SK-N-SH (cell line): ENCODE data around the gene SLC17A3. TPM values are rescaled to one million over a fixed set of nuclear protein-coding genes. Genes with fewer than 3 reads are reported as not detected.

Experiments used
- CTCF ChIA-PET: fragments of 300-600, 350-600 bp; formaldehyde crosslinking; extraction: SDS; loops from one replicate; lab custom pipeline; 2021; lab: Yijun Ruan, JAX
- POLR2A ChIA-PET: fragments of 350-600 bp; sonication (Branson Sonifier 250); formaldehyde crosslinking; extraction: SDS; loops from one replicate; lab custom pipeline; 2020; ENCODE audit warnings: antibody characterized with exemption, inconsistent platforms; lab: Yijun Ruan, JAX
- DNase-seq: peaks from one replicate; pipeline ENCODE4 v3.0.0; 2012
- H2AFZ ChIP-seq: fragments of 200-600 bp; sonication (generic); 2 replicates; pipeline ENCODE4 v1.8.1; 2016; ENCODE audit warnings: antibody characterized with exemption, mild to moderate bottlenecking, low read depth
- H3F3A ChIP-seq: fragments of 200-600 bp; sonication (generic); replicated peaks from 2 replicates; pipeline ENCODE3; 2016; ENCODE audit warnings: antibody characterized with exemption, mild to moderate bottlenecking; ENCODE audit not compliant: insufficient read depth
- H3K27ac ChIP-seq, 2 experiments: fragments of 200-500 bp in 1 of 2; fragments of 200-600 bp in 1 of 2; sonication (Bioruptor generic) in 1 of 2; sonication (generic), shearing (Covaris generic) in 1 of 2; 2 replicates each; pipeline versions ENCODE4 v1.5.1 to v1.6.1; 2014 to 2016; ENCODE audit warnings: low read depth in 2 of 2, inconsistent platforms in 1 of 2, low read length in 1 of 2, mild to moderate bottlenecking in 1 of 2, mixed read lengths in 1 of 2
- H3K27me3 ChIP-seq: fragments of 200-600 bp; sonication (generic), shearing (Covaris generic); 2 replicates; pipeline ENCODE4 v1.6.1; 2016; ENCODE audit warnings: mixed run types; ENCODE audit not compliant: insufficient read depth
- H3K36me3 ChIP-seq, 2 experiments: fragments of 200-500 bp in 1 of 2; fragments of 200-600 bp in 1 of 2; sonication (Bioruptor generic) in 1 of 2; sonication (generic) in 1 of 2; replicated peaks in 1 of 2; 2 replicates each; pipeline versions ENCODE3 to v1.5.1; 2014 to 2016; ENCODE audit warnings: low read length in 1 of 2, mild to moderate bottlenecking in 1 of 2; ENCODE audit not compliant: insufficient read depth in 2 of 2, control insufficient read depth in 1 of 2
- H3K4me1 ChIP-seq, 2 experiments: fragments of 200-500 bp in 1 of 2; fragments of 200-600 bp in 1 of 2; sonication (Bioruptor generic) in 1 of 2; sonication (generic), shearing (Covaris generic) in 1 of 2; 2 replicates each; pipeline versions ENCODE4 v1.5.1 to v1.6.1; 2014 to 2016; ENCODE audit warnings: low read depth in 1 of 2, low read length in 1 of 2, mixed run types in 1 of 2; ENCODE audit not compliant: insufficient read depth in 2 of 2, control insufficient read depth in 1 of 2
- H3K4me2 ChIP-seq: fragments of 200-600 bp; sonication (generic), shearing (Covaris generic); 2 replicates; pipeline ENCODE4 v1.6.1; 2017; ENCODE audit warnings: mixed run types
- H3K4me3 ChIP-seq, 2 experiments: fragments of 200-500 bp in 1 of 2; fragments of 200-600 bp in 1 of 2; sonication (Bioruptor generic) in 1 of 2; sonication (generic), shearing (Covaris generic) in 1 of 2; 2 replicates each; pipeline versions ENCODE4 v1.5.1 to v1.8.1; 2014 to 2016; ENCODE audit warnings: low read depth in 2 of 2, inconsistent platforms in 1 of 2, low read length in 1 of 2, mild to moderate bottlenecking in 1 of 2, mixed read lengths in 1 of 2, moderate library complexity in 1 of 2
- H3K79me2 ChIP-seq: fragments of 200-600 bp; sonication (generic); 2 replicates; pipeline ENCODE4 v1.8.1; 2017; ENCODE audit warnings: mild to moderate bottlenecking; ENCODE audit not compliant: insufficient read depth
- H3K9ac ChIP-seq: fragments of 200-600 bp; sonication (generic); 2 replicates; pipeline ENCODE4 v1.6.1; 2017; ENCODE audit warnings: mixed run types
- H3K9me2 ChIP-seq: fragments of 200-600 bp; sonication (generic); 2 replicates; pipeline ENCODE4 v1.6.1; 2017; ENCODE audit warnings: mixed run types
- H3K9me3 ChIP-seq: fragments of 200-600 bp; sonication (generic); 2 replicates; pipeline ENCODE4 v1.6.1; 2017; ENCODE audit warnings: mixed run types, mild to moderate bottlenecking, moderate library complexity
- H4K20me1 ChIP-seq: fragments of 200-600 bp; sonication (generic); 2 replicates; pipeline ENCODE4 v1.6.1; 2017; ENCODE audit warnings: mild to moderate bottlenecking, mixed run types; ENCODE audit not compliant: insufficient read depth
- CHD2 ChIP-seq: fragments of 150-350 bp; IDR thresholded peaks from 2 replicates; pipeline ENCODE4 v1.6.1; 2018; ENCODE audit warnings: low read length; ENCODE audit not compliant: partially characterized antibody
- ELF1 ChIP-seq: IDR thresholded peaks from 2 replicates; pipeline ENCODE4 v1.4.0; 2012
- EP300 ChIP-seq, 2 experiments: IDR thresholded peaks; 2 replicates each; pipeline versions ENCODE4 v1.4.0 to v1.6.1; 2012; ENCODE audit warnings: borderline replicate concordance in 1 of 2, low read depth in 1 of 2, low read length in 1 of 2
- EZH2phosphoT487 ChIP-seq: fragments of 200-600 bp; sonication (generic); IDR thresholded peaks from 2 replicates; pipeline ENCODE4 v1.6.1; 2017; ENCODE audit warnings: low read depth, mixed run types, mild to moderate bottlenecking, antibody characterized with exemption, moderate library complexity, borderline replicate concordance
- FOXJ3 ChIP-seq: sonication (generic); formaldehyde crosslinking; IDR thresholded peaks from 2 replicates; pipeline ENCODE4 v1.5.1; 2020; ENCODE audit warnings: mild to moderate bottlenecking, missing genetic modification reagents
- FOXM1 ChIP-seq: IDR thresholded peaks from 2 replicates; pipeline ENCODE4 v1.4.0; 2012; ENCODE audit warnings: low read depth, mild to moderate bottlenecking
- MEF2A ChIP-seq: IDR thresholded peaks from 2 replicates; pipeline ENCODE4 v1.4.0; 2012; ENCODE audit warnings: low read depth, borderline replicate concordance
- MXI1 ChIP-seq: IDR thresholded peaks from 2 replicates; pipeline ENCODE4 v1.6.1; 2012; ENCODE audit warnings: mild to moderate bottlenecking, low read depth, low read length, improper control_type of control experiment
- NRF1 ChIP-seq: IDR thresholded peaks from 2 replicates; pipeline ENCODE4 v1.6.1; 2012; ENCODE audit warnings: low read depth, mild to moderate bottlenecking, low read length
- POLR2AphosphoS5 ChIP-seq: IDR thresholded peaks from 2 replicates; pipeline ENCODE4 v1.6.1; 2012; ENCODE audit warnings: low read depth, low read length
- REST ChIP-seq: IDR thresholded peaks from 2 replicates; pipeline ENCODE4 v1.6.1; 2012; ENCODE audit warnings: mild to moderate bottlenecking, low read depth, low read length, moderate library complexity
- RFX5 ChIP-seq: IDR thresholded peaks from 2 replicates; pipeline ENCODE4 v1.6.1; 2012; ENCODE audit warnings: mild to moderate bottlenecking, improper control_type of control experiment, low read length
- RXRA ChIP-seq: IDR thresholded peaks from 2 replicates; pipeline ENCODE4 v1.4.0; 2012; ENCODE audit warnings: low read depth, mild to moderate bottlenecking, borderline replicate concordance
- SMC3 ChIP-seq: IDR thresholded peaks from 2 replicates; pipeline ENCODE4 v1.6.1; 2012; ENCODE audit warnings: low read depth, low read length, improper control_type of control experiment
- ZBTB33 ChIP-seq: IDR thresholded peaks from 2 replicates; pipeline ENCODE4 v1.4.0; 2012; ENCODE audit warnings: low read depth, borderline replicate concordance
- WGBS: methylation state at CpG from one replicate; pipeline ENCODE4 v1.1.6; 2017; ENCODE audit warnings: low lambda C conversion rate; 5-methylcytosine and 5-hydroxymethylcytosine counted together
- polyA plus RNA-seq, 3 experiments: library from polyadenylated mRNA; depleted of rRNA; stranded (reverse); fragments of >200 nt; gene quantifications; 2 replicates each; pipeline ENCODE4 v1.2.3, GENCODE V29; 2012
- TF ChIP-seq, protein P1 (sequence below): fragments of 200-600 bp; sonication (generic); IDR thresholded peaks from 2 replicates; pipeline ENCODE4 v1.6.1; 2017; ENCODE audit warnings: antibody characterized with exemption, mild to moderate bottlenecking, moderate library complexity
- TF ChIP-seq, protein P2 (sequence below): IDR thresholded peaks from 2 replicates; pipeline ENCODE4 v1.4.0; 2012; ENCODE audit warnings: low read depth

SLC17A3 gene
- polyA plus RNA-seq, 1 of the 3 experiments (the other 2 are of a cell fraction), result not detected

- H3K9me2 ChIP-seq, result no peaks in the 10 kb centered on the region
- H3K4me3 ChIP-seq, result no peak overlapping the region
- H3K27me3 ChIP-seq, result no peaks in the 10 kb centered on the region
- no peaks in the 10 kb centered on the region for H3K79me2 ChIP-seq
- WGBS, result 35% methylated on average over 4 of the region's 4 CpGs
- no peak overlapping the region for H2AFZ ChIP-seq
- H3K4me1 ChIP-seq, result no peaks in the 10 kb centered on the region
- ChIA-PET CTCF (no interaction called here), POLR2A (no interaction called here)
- TF ChIP-seq SMC3, result no peak
- TF ChIP-seq FOXM1, result no peak
- no peak for TF ChIP-seq RFX5
- no peak for TF ChIP-seq NRF1
- TF ChIP-seq EP300 (IDR thresholded peaks at IDR 0.05; ENCODE audit: borderline replicate concordance in 1 of 2, low read depth in 1 of 2, low read length in 1 of 2), result no peak
- TF ChIP-seq MEF2A, result no peak
- TF ChIP-seq RXRA, result no peak
- TF ChIP-seq EZH2phosphoT487, result no peak
- no peak for TF ChIP-seq FOXJ3 (CRISPR knock-in tag)
- TF ChIP-seq, protein P1, sequence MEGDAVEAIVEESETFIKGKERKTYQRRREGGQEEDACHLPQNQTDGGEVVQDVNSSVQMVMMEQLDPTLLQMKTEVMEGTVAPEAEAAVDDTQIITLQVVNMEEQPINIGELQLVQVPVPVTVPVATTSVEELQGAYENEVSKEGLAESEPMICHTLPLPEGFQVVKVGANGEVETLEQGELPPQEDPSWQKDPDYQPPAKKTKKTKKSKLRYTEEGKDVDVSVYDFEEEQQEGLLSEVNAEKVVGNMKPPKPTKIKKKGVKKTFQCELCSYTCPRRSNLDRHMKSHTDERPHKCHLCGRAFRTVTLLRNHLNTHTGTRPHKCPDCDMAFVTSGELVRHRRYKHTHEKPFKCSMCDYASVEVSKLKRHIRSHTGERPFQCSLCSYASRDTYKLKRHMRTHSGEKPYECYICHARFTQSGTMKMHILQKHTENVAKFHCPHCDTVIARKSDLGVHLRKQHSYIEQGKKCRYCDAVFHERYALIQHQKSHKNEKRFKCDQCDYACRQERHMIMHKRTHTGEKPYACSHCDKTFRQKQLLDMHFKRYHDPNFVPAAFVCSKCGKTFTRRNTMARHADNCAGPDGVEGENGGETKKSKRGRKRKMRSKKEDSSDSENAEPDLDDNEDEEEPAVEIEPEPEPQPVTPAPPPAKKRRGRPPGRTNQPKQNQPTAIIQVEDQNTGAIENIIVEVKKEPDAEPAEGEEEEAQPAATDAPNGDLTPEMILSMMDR, result no peak
- no peak for TF ChIP-seq ZBTB33
- no peak for TF ChIP-seq REST
- no peak for TF ChIP-seq CHD2
- TF ChIP-seq MXI1, result no peak
- no peak for TF ChIP-seq POLR2AphosphoS5
- TF ChIP-seq, protein P2, sequence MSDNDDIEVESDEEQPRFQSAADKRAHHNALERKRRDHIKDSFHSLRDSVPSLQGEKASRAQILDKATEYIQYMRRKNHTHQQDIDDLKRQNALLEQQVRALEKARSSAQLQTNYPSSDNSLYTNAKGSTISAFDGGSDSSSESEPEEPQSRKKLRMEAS, result no peak
- TF ChIP-seq ELF1, result no peak
- no peaks in the 10 kb centered on the region for H3F3A ChIP-seq
- H4K20me1 ChIP-seq, result no peaks in the 10 kb centered on the region
- H3K36me3 ChIP-seq, result no peaks in the 10 kb centered on the region
- H3K4me2 ChIP-seq, result no peak overlapping the region
- DNase-seq, result no peak
- H3K27ac ChIP-seq, result no peak overlapping the region
- no peak overlapping the region for H3K9ac ChIP-seq
- H3K9me3 ChIP-seq, result no peaks in the 10 kb centered on the region
These were observed 72.6 kb downstream of the SLC17A3 start for GRCh38 chr6:25801436-25801835.

Other genes starting within 250 kb of the SLC17A3 start
- gene SCGN, start 222.0 kb downstream of the SLC17A3 start, polyA plus RNA-seq (2012; rRNA removed), result not detected in 2 replicates
- gene SLC17A4, start 119.5 kb downstream of the SLC17A3 start, polyA plus RNA-seq (2012; rRNA removed), result not detected in 2 replicates
- gene SLC17A1, start 42.2 kb downstream of the SLC17A3 start, polyA plus RNA-seq (2012; rRNA removed), result not detected in 2 replicates
- gene SLC17A2, start 56.4 kb upstream of the SLC17A3 start, polyA plus RNA-seq (2012; rRNA removed), result not detected in 2 replicates
- 0.62 and 0.88 TPM in 2 replicates for gene TRIM38, start 88.6 kb upstream of the SLC17A3 start, polyA plus RNA-seq (2012; rRNA removed)
- gene HFE, start 213.2 kb upstream of the SLC17A3 start, polyA plus RNA-seq (2012; rRNA removed), result not detected in 2 replicates